ENCODE measurements around the gene ADAMTSL5. TPM values are rescaled to one million over a fixed set of nuclear protein-coding genes. Genes with fewer than 3 reads are reported as not detected.
A peak's percentile ranks its signal among the peaks of the same experiment; 100 is the strongest.

Gene ADAMTSL5
- total RNA-seq, 2 donors from 2014 or later, result 4.1 to 4.8 TPM

- Mint-ChIP-seq H3K27me3 (ENCODE audit: insufficient read depth) (peaks cover 29% of the 10 kb centered on the region), H3K4me1 (peaks cover 5% of the 10 kb centered on the region), H3K9me3 (no peaks in the 10 kb centered on the region), H3K4me3 (peak overlapping the region; percentile 74), H3K36me3 (ENCODE audit: low read depth) (no peaks in the 10 kb centered on the region), H3K27ac (no peak overlapping the region)
- no peaks in the 10 kb centered on the region for H3K9me3 ChIP-seq (ENCODE audit: control insufficient read depth, low read length)
- DNase-seq, result no peak
- H3K4me1 ChIP-seq (ENCODE audit: control insufficient read depth, insufficient read depth, low read length), result no peaks in the 10 kb centered on the region
- no peak for TF ChIP-seq CTCF (conservative IDR thresholded peaks at IDR 0.05)
- peak overlapping the region; percentile 87 for H3K4me3 ChIP-seq (ENCODE audit: low read length)
- H3K36me3 ChIP-seq (ENCODE audit: control insufficient read depth, insufficient read depth, low read length), result no peaks in the 10 kb centered on the region
- peak overlapping the region; percentile 95 for H3K27ac ChIP-seq (ENCODE audit: low read depth, low read length)
- peaks cover 16% of the 10 kb centered on the region for H3K27me3 ChIP-seq (ENCODE audit: control insufficient read depth, insufficient read depth, low read length, poor library complexity, severe bottlenecking)
- 41 to 52% methylated on average over 5 to 37 of the region's 37 CpGs for WGBS, 2 experiments (ENCODE audit: insufficient coverage in 1 of 2, insufficient read length in 1 of 2)
- H3K9ac ChIP-seq (ENCODE audit: extremely low read depth, low read length, poor library complexity, severe bottlenecking), result peak overlapping the region; percentile 55
Observed at GRCh38 chr19:1489463-1490310, 23.1 kb downstream of the ADAMTSL5 start.

GRCh38 chr19:1488282-1488601, 24.6 kb downstream of the ADAMTSL5 start:
- no peak for TF ChIP-seq CTCF (conservative IDR thresholded peaks at IDR 0.05)
- H3K4me3 Mint-ChIP-seq, result no peak overlapping the region
- no peaks in the 10 kb centered on the region for H3K4me1 ChIP-seq (ENCODE audit: control insufficient read depth, insufficient read depth, low read length)
- no peak for DNase-seq
- no peak overlapping the region for H3K9ac ChIP-seq (ENCODE audit: extremely low read depth, low read length, poor library complexity, severe bottlenecking)
- no peaks in the 10 kb centered on the region for H3K36me3 Mint-ChIP-seq (ENCODE audit: low read depth)
- no peaks in the 10 kb centered on the region for H3K9me3 Mint-ChIP-seq
- H3K36me3 ChIP-seq (ENCODE audit: control insufficient read depth, insufficient read depth, low read length), result no peaks in the 10 kb centered on the region
- H3K4me1 Mint-ChIP-seq, result peaks cover 5% of the 10 kb centered on the region
- H3K27me3 ChIP-seq (ENCODE audit: control insufficient read depth, insufficient read depth, low read length, poor library complexity, severe bottlenecking), result peaks cover 16% of the 10 kb centered on the region
- no peak overlapping the region for H3K27ac Mint-ChIP-seq
- 93 to 95% methylated on average over 8 to 11 of the region's 11 CpGs for WGBS, 2 experiments (ENCODE audit: insufficient coverage in 1 of 2, insufficient read length in 1 of 2)
- H3K9me3 ChIP-seq (ENCODE audit: control insufficient read depth, low read length), result no peaks in the 10 kb centered on the region
- H3K4me3 ChIP-seq (ENCODE audit: low read length), result no peak overlapping the region
- H3K27ac ChIP-seq (ENCODE audit: low read depth, low read length), result no peak overlapping the region
- peaks cover 18% of the 10 kb centered on the region for H3K27me3 Mint-ChIP-seq (ENCODE audit: insufficient read depth)

GRCh38 chr19:1487576-1488281, 25.1 kb downstream of the ADAMTSL5 start:
- Histone ChIP-seq H3K4me3 (ENCODE audit: low read length) (no peak overlapping the region), H3K27me3 (ENCODE audit: control insufficient read depth, insufficient read depth, low read length, poor library complexity, severe bottlenecking) (peaks cover 16% of the 10 kb centered on the region), H3K36me3 (ENCODE audit: control insufficient read depth, insufficient read depth, low read length) (no peaks in the 10 kb centered on the region), H3K27ac (ENCODE audit: low read depth, low read length) (no peak overlapping the region), H3K4me1 (ENCODE audit: control insufficient read depth, insufficient read depth, low read length) (no peaks in the 10 kb centered on the region), H3K9me3 (ENCODE audit: control insufficient read depth, low read length) (no peaks in the 10 kb centered on the region), H3K9ac (ENCODE audit: extremely low read depth, low read length, poor library complexity, severe bottlenecking) (no peak overlapping the region)
- H3K27me3 Mint-ChIP-seq (ENCODE audit: insufficient read depth), result peaks cover 13% of the 10 kb centered on the region
- no peak overlapping the region for H3K27ac Mint-ChIP-seq
- no peaks in the 10 kb centered on the region for H3K36me3 Mint-ChIP-seq (ENCODE audit: low read depth)
- H3K9me3 Mint-ChIP-seq, result no peaks in the 10 kb centered on the region
- TF ChIP-seq CTCF (conservative IDR thresholded peaks at IDR 0.05), result no peak
- peaks cover 5% of the 10 kb centered on the region for H3K4me1 Mint-ChIP-seq
- WGBS, 2 experiments (ENCODE audit: insufficient coverage in 1 of 2, insufficient read length in 1 of 2), result 91 to 92% methylated on average over 13 to 40 of the region's 40 CpGs
- H3K4me3 Mint-ChIP-seq, result no peak overlapping the region
- DNase-seq, result no peak
